ENCODE measurements around the gene ENOX1.
"Not testable (repeated sequence)": the region's sequence is repeated elsewhere in the genome, so short reads cannot be mapped to it uniquely, and the experiment has no call there.

Gene ENOX1

DNA sequence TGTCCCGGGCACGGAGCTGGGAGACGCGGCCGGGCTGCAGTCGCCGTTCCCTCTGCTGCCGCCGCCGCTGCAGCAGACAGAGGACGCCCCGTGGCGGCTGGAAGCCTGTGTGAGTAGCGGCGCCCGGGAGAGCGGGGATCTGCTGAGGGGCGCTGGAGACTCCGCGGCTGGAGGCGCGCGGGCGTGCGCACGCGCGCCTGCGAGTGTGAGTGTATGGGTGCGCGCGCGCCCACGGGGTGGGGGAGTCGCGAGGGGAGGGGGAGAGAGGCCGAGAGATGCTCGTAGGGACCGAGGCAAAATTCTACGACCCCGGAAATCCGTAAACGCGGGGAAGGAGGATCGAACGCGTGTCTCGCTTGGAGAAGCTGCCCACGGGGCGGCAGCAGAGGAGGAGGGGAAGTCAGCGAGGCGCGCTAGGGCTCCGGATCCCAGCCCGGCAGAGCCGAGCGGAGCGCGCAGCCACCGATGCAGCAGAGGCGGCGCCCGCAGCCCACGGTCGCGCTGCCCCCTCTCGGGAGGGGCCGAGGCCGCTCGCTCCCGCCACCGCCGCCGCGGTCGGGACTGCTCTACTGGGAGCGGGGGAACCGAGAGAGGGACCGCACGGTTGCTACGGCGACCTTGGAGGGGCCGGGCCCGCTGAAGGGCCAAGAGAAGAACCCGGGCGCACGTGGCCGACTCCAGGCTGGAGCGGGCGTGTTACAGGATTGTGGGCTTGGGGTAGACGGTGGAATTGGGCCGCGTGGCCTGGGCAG, at the start of gene ENOX1:
ENOX1 (minus strand) TSS at position 207 of the 752 bp plus-strand sequence.
- peak; percentile 84 for ATAC-seq
- TF ChIP-seq SNAI2 (CRISPR knock-in tag; IDR thresholded peaks at IDR 0.05) (no peak), ZNF8 (CRISPR knock-in tag; IDR thresholded peaks at IDR 0.05) (no peak), PPARA (CRISPR knock-in tag; IDR thresholded peaks at IDR 0.05; ENCODE audit: borderline replicate concordance) (no peak), ZNF70 (CRISPR knock-in tag; IDR thresholded peaks at IDR 0.05) (no peak)

DNA sequence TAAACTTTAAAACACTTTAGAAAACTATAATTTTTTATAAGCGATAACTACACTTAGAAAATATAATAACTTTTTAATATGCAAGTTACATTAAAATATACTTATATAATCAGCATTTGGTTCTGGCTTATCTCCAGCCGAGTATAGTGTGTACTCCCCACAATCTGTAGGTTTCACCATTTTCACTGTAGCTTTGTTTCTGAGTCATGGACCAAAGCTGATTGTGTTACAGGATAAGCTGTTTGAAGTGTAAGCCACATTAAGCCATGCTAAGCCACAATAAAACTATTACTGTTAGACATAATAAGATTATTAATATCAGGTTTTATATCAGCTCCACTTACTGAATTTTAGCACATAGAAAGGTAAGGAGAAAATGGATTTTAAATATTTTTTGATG, 48.9 kb upstream of the ENOX1 start:
- no peak for ATAC-seq
- TF ChIP-seq ZC3H10 (CRISPR knock-in tag; IDR thresholded peaks at IDR 0.05), result no peak
- no peak for TF ChIP-seq PPARA (CRISPR knock-in tag; IDR thresholded peaks at IDR 0.05; ENCODE audit: borderline replicate concordance)
- TF ChIP-seq ISL1 (CRISPR knock-in tag; IDR thresholded peaks at IDR 0.05), result no peak
- TF ChIP-seq GLIS3 (CRISPR knock-in tag; IDR thresholded peaks at IDR 0.05), result no peak
- no peak for TF ChIP-seq BACH2 (CRISPR knock-in tag; IDR thresholded peaks at IDR 0.05; ENCODE audit: borderline replicate concordance)
- TF ChIP-seq ZNF565 (CRISPR knock-in tag; conservative IDR thresholded peaks at IDR 0.05; ENCODE audit: low read depth), result no peak
- no peak for TF ChIP-seq TOX (CRISPR knock-in tag; IDR thresholded peaks at IDR 0.05; ENCODE audit: borderline replicate concordance)
- TF ChIP-seq CSDC2 (CRISPR knock-in tag; IDR thresholded peaks at IDR 0.05), result no peak
- TF ChIP-seq, protein P1, sequence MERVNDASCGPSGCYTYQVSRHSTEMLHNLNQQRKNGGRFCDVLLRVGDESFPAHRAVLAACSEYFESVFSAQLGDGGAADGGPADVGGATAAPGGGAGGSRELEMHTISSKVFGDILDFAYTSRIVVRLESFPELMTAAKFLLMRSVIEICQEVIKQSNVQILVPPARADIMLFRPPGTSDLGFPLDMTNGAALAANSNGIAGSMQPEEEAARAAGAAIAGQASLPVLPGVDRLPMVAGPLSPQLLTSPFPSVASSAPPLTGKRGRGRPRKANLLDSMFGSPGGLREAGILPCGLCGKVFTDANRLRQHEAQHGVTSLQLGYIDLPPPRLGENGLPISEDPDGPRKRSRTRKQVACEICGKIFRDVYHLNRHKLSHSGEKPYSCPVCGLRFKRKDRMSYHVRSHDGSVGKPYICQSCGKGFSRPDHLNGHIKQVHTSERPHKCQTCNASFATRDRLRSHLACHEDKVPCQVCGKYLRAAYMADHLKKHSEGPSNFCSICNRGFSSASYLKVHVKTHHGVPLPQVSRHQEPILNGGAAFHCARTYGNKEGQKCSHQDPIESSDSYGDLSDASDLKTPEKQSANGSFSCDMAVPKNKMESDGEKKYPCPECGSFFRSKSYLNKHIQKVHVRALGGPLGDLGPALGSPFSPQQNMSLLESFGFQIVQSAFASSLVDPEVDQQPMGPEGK (CRISPR knock-in tag; IDR thresholded peaks at IDR 0.05; ENCODE audit: borderline replicate concordance), result no peak
- no peak for TF ChIP-seq ZNF70 (CRISPR knock-in tag; IDR thresholded peaks at IDR 0.05)

DNA sequence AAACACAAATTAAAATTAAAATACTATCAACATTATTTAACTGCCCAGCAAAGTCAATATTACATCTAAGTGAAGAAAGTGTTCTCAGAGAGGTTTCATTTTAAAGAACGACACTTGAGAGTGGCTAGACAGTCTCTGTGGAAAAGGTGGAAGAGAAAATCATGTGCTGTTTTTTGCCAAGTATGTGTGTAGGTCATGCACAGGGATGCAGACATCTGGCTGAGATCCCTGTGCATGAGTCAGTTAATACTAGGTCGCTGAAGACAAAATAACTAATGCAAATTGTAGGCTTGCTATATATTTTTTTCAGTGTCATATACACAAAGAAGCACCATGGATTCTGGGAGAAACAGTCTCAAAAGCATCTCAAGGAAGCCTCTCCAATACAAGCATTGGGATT, 44.3 kb upstream of the ENOX1 start:
- TF ChIP-seq, protein P2, sequence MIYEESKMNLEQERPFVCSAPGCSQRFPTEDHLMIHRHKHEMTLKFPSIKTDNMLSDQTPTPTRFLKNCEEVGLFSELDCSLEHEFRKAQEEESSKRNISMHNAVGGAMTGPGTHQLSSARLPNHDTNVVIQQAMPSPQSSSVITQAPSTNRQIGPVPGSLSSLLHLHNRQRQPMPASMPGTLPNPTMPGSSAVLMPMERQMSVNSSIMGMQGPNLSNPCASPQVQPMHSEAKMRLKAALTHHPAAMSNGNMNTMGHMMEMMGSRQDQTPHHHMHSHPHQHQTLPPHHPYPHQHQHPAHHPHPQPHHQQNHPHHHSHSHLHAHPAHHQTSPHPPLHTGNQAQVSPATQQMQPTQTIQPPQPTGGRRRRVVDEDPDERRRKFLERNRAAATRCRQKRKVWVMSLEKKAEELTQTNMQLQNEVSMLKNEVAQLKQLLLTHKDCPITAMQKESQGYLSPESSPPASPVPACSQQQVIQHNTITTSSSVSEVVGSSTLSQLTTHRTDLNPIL (CRISPR knock-in tag; IDR thresholded peaks at IDR 0.05; ENCODE audit: low read depth), result no peak
- TF ChIP-seq, protein P3, sequence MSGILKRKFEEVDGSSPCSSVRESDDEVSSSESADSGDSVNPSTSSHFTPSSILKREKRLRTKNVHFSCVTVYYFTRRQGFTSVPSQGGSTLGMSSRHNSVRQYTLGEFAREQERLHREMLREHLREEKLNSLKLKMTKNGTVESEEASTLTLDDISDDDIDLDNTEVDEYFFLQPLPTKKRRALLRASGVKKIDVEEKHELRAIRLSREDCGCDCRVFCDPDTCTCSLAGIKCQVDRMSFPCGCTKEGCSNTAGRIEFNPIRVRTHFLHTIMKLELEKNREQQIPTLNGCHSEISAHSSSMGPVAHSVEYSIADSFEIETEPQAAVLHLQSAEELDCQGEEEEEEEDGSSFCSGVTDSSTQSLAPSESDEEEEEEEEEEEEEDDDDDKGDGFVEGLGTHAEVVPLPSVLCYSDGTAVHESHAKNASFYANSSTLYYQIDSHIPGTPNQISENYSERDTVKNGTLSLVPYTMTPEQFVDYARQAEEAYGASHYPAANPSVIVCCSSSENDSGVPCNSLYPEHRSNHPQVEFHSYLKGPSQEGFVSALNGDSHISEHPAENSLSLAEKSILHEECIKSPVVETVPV (CRISPR knock-in tag; IDR thresholded peaks at IDR 0.05), result no peak
- TF ChIP-seq, protein P1 (CRISPR knock-in tag; IDR thresholded peaks at IDR 0.05; ENCODE audit: borderline replicate concordance), result no peak
- TF ChIP-seq ISL1 (CRISPR knock-in tag; IDR thresholded peaks at IDR 0.05), result no peak
- TF ChIP-seq BACH2 (CRISPR knock-in tag; IDR thresholded peaks at IDR 0.05; ENCODE audit: borderline replicate concordance), result no peak
- TF ChIP-seq ZNF565 (CRISPR knock-in tag; conservative IDR thresholded peaks at IDR 0.05; ENCODE audit: low read depth), result no peak
- no peak for TF ChIP-seq ARNTL (CRISPR knock-in tag; IDR thresholded peaks at IDR 0.05; ENCODE audit: borderline replicate concordance, low read depth)
- TF ChIP-seq ZNF8 (CRISPR knock-in tag; IDR thresholded peaks at IDR 0.05), result no peak
- TF ChIP-seq GLIS3 (CRISPR knock-in tag; IDR thresholded peaks at IDR 0.05), result no peak
- no peak for TF ChIP-seq PPARA (CRISPR knock-in tag; IDR thresholded peaks at IDR 0.05; ENCODE audit: borderline replicate concordance)
- TF ChIP-seq OSR1 (CRISPR knock-in tag; IDR thresholded peaks at IDR 0.05), result no peak
- ATAC-seq, result no peak

DNA sequence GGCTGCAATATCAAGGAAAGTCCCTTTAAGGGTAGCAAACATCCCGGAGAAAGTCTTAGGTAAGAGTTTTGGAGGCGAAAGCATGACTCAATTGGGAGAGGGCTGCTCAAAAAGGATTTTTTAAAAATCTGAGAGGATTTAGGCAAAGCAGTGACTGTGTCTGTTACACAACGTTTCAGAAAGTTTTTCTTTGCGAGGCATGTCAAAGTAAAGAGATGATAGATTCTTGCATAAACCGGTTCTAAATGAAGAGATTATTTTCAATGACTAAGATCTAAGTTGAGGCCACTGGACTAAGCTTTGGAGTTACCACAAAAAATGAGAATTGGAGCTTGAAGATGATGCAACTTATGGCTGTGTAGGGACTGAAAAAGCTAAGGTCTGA, 43.7 kb upstream of the ENOX1 start:
- TF ChIP-seq CSDC2 (CRISPR knock-in tag; IDR thresholded peaks at IDR 0.05) (no peak), BACH2 (CRISPR knock-in tag; IDR thresholded peaks at IDR 0.05; ENCODE audit: borderline replicate concordance) (no peak)
- TF ChIP-seq, protein P4, sequence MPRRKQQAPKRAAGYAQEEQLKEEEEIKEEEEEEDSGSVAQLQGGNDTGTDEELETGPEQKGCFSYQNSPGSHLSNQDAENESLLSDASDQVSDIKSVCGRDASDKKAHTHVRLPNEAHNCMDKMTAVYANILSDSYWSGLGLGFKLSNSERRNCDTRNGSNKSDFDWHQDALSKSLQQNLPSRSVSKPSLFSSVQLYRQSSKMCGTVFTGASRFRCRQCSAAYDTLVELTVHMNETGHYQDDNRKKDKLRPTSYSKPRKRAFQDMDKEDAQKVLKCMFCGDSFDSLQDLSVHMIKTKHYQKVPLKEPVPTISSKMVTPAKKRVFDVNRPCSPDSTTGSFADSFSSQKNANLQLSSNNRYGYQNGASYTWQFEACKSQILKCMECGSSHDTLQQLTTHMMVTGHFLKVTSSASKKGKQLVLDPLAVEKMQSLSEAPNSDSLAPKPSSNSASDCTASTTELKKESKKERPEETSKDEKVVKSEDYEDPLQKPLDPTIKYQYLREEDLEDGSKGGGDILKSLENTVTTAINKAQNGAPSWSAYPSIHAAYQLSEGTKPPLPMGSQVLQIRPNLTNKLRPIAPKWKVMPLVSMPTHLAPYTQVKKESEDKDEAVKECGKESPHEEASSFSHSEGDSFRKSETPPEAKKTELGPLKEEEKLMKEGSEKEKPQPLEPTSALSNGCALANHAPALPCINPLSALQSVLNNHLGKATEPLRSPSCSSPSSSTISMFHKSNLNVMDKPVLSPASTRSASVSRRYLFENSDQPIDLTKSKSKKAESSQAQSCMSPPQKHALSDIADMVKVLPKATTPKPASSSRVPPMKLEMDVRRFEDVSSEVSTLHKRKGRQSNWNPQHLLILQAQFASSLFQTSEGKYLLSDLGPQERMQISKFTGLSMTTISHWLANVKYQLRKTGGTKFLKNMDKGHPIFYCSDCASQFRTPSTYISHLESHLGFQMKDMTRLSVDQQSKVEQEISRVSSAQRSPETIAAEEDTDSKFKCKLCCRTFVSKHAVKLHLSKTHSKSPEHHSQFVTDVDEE (CRISPR knock-in tag; IDR thresholded peaks at IDR 0.05), result no peak
- no peak for ATAC-seq

DNA sequence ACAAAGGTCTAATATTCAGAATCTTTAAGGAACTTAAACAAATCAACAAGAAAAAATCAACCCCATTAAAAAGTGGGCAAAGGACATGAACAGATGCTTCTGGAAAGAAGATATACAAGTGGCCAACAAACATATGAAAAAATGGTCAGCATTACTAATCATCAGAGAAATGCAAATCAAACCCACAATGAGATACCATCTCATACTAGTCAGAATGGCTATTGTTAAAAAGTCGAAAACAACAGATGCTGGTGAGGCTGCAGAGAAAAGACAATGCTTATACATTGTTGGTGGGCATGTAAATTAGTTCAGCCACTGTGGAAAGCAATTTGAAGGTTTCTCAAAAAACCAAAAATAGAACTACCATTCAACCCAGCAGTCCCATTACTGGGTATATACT, 37.9 kb upstream of the ENOX1 start:
- not testable (repeated sequence) for ATAC-seq
